Measurements from ENCODE around the gene DYNC1H1. TPM values are rescaled to one million over a fixed set of nuclear protein-coding genes. Genes with fewer than 3 reads are reported as not detected.

DYNC1H1 gene
- polyA plus RNA-seq, 1 donor from 2014 or later, result 298 TPM

DNA sequence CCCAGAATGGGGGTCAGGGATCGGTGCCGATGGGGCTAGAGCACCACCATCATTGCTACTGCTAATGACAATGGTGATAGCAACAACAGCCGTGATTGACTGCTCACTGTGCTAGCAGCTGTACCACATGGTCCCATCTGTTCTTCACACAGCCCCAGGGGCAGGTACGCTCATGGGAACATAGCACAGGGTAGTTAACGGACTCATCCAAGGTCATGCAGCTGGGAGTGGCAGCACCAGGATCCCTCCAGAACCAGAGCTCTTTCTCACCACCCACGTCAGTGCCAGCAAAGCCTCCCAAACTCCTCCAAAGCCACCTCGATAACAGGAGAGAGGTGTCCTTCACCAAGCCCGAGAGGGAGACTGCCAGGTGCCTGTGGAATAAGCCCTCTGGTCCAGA is 11.2 kb upstream of the DYNC1H1 start:
- no peak overlapping the region for H3K9ac ChIP-seq (ENCODE audit: low read length)
- H3K4me2 ChIP-seq (ENCODE audit: low read length), result no peak overlapping the region
- H3K36me3 ChIP-seq (ENCODE audit: insufficient read depth, low read length), result no peaks in the 10 kb centered on the region
- TF ChIP-seq CTCF (IDR thresholded peaks at IDR 0.05; ENCODE audit: poor library complexity, severe bottlenecking) (no peak), REST (IDR thresholded peaks at IDR 0.05; ENCODE audit: borderline replicate concordance) (no peak), TAF1 (IDR thresholded peaks at IDR 0.05; ENCODE audit: low read depth) (no peak), MXI1 (conservative IDR thresholded peaks at IDR 0.05; ENCODE audit: poor library complexity, severe bottlenecking) (no peak), EZH2 (IDR thresholded peaks at IDR 0.05; ENCODE audit: borderline replicate concordance, insufficient read depth, low read length, poor library complexity, severe bottlenecking) (no peak), RAD21 (conservative IDR thresholded peaks at IDR 0.05) (no peak), SMC3 (conservative IDR thresholded peaks at IDR 0.05; ENCODE audit: poor library complexity) (no peak), POLR2AphosphoS5 (IDR thresholded peaks at IDR 0.05) (no peak), EP300 (conservative IDR thresholded peaks at IDR 0.05; ENCODE audit: poor library complexity, severe bottlenecking) (no peak)
- no peak overlapping the region for H2AFZ ChIP-seq (ENCODE audit: low read depth, low read length)
- no peak overlapping the region for H3K27ac ChIP-seq (ENCODE audit: low read length)
- H3K79me2 ChIP-seq (replicated peaks; ENCODE audit: insufficient read depth, low read length), result no peaks in the 10 kb centered on the region
- H3K4me3 ChIP-seq (ENCODE audit: low read length), result no peak overlapping the region
- no peaks in the 10 kb centered on the region for H3K9me3 ChIP-seq (ENCODE audit: low read length)
- H4K20me1 ChIP-seq (ENCODE audit: insufficient read depth), result no peaks in the 10 kb centered on the region
- H3F3A ChIP-seq (ENCODE audit: insufficient read depth, low read length, poor library complexity, severe bottlenecking), result no peaks in the 10 kb centered on the region
- H3K9me2 ChIP-seq (ENCODE audit: insufficient read depth, low read length), result no peaks in the 10 kb centered on the region
- H3K27me3 ChIP-seq (ENCODE audit: insufficient read depth, low read depth, low read length), result no peaks in the 10 kb centered on the region

- Histone ChIP-seq H3K9ac (ENCODE audit: low read length) (no peak overlapping the region), H2AFZ (ENCODE audit: low read depth, low read length) (no peak overlapping the region), H3K9me3 (ENCODE audit: low read length) (no peaks in the 10 kb centered on the region), H3K79me2 (replicated peaks; ENCODE audit: insufficient read depth, low read length) (no peaks in the 10 kb centered on the region), H3K36me3 (ENCODE audit: insufficient read depth, low read length) (no peaks in the 10 kb centered on the region), H4K20me1 (ENCODE audit: insufficient read depth) (no peaks in the 10 kb centered on the region), H3K27ac (ENCODE audit: low read length) (no peak overlapping the region), H3K4me2 (ENCODE audit: low read length) (no peak overlapping the region), H3F3A (ENCODE audit: insufficient read depth, low read length, poor library complexity, severe bottlenecking) (no peaks in the 10 kb centered on the region), H3K27me3 (ENCODE audit: insufficient read depth, low read depth, low read length) (no peaks in the 10 kb centered on the region), H3K9me2 (ENCODE audit: insufficient read depth, low read length) (no peaks in the 10 kb centered on the region), H3K4me3 (ENCODE audit: low read length) (no peak overlapping the region)
- TF ChIP-seq TAF1 (IDR thresholded peaks at IDR 0.05; ENCODE audit: low read depth) (no peak), RAD21 (conservative IDR thresholded peaks at IDR 0.05) (no peak), CTCF (IDR thresholded peaks at IDR 0.05; ENCODE audit: poor library complexity, severe bottlenecking) (no peak), EP300 (conservative IDR thresholded peaks at IDR 0.05; ENCODE audit: poor library complexity, severe bottlenecking) (no peak), REST (IDR thresholded peaks at IDR 0.05; ENCODE audit: borderline replicate concordance) (no peak), SMC3 (conservative IDR thresholded peaks at IDR 0.05; ENCODE audit: poor library complexity) (no peak), EZH2 (IDR thresholded peaks at IDR 0.05; ENCODE audit: borderline replicate concordance, insufficient read depth, low read length, poor library complexity, severe bottlenecking) (no peak), MXI1 (conservative IDR thresholded peaks at IDR 0.05; ENCODE audit: poor library complexity, severe bottlenecking) (no peak), POLR2AphosphoS5 (IDR thresholded peaks at IDR 0.05) (no peak)
Measured at GRCh38 chr14:101954501-101954900, 9.9 kb upstream of the DYNC1H1 start.
